Ectodermal cell (in vitro differentiated cells): ENCODE data around the gene FNDC3B.

Experiments
- H3K27ac ChIP-seq: 2 replicates; pipeline ENCODE4 v1.7.0; 2013; ENCODE audit warnings: mild to moderate bottlenecking, low read depth, low read length; ENCODE audit not compliant: insufficient read depth, poor library complexity, severe bottlenecking
- H3K27me3 ChIP-seq: 2 replicates; pipeline ENCODE4 v1.7.0; 2013; ENCODE audit warnings: mild to moderate bottlenecking, low read length; ENCODE audit not compliant: insufficient read depth, control insufficient read depth, poor library complexity, severe bottlenecking
- H3K36me3 ChIP-seq: one replicate; pipeline ENCODE4 v1.7.0; 2013; ENCODE audit warnings: low read length; ENCODE audit not compliant: control insufficient read depth, insufficient read depth
- H3K4me1 ChIP-seq: one replicate; pipeline ENCODE4 v1.7.0; 2013; ENCODE audit warnings: low read length; ENCODE audit not compliant: control insufficient read depth, insufficient read depth
- H3K4me3 ChIP-seq: 2 replicates; pipeline ENCODE4 v1.7.0; 2013; ENCODE audit warnings: low read depth, low read length, control low read depth; ENCODE audit not compliant: insufficient read depth
- H3K9me3 ChIP-seq: 2 replicates; pipeline ENCODE4 v1.7.0; 2013; ENCODE audit warnings: mild to moderate bottlenecking, low read length, moderate library complexity; ENCODE audit not compliant: control insufficient read depth
- WGBS, 2 experiments: methylation state at CpG; one replicate each; pipeline ENCODE4 v1.1.7; 2013; ENCODE audit warnings: missing lambda C conversion rate in 2 of 2; 5-methylcytosine and 5-hydroxymethylcytosine counted together

The FNDC3B gene

DNA sequence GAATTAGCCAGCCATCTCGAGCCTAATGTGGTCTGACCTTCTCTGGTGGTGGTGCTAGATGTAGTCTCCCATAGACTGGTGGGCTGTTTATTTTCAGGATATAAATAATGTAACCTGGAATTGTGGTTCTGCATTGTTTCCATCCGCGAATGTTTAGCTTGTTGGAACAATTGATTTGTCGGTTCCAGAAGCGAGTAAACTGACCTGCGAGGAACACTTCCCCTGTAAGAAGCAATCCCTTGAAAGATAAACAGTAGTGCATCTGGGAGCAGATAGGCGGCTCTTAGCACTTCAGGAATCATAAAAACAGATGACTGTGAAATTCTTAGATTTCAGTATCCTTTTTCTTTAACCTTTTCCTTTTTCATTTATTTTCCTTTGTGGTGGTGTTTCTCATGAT is 251.1 kb downstream of the FNDC3B start:
- Histone ChIP-seq H3K36me3 (peaks cover 8% of the 10 kb centered on the region), H3K4me1 (no peaks in the 10 kb centered on the region), H3K4me3 (no peak overlapping the region), H3K9me3 (no peaks in the 10 kb centered on the region), H3K27me3 (no peaks in the 10 kb centered on the region), H3K27ac (no peak overlapping the region)
- WGBS, 2 experiments = 92 to 95% methylated on average over 7 of the region's 7 CpGs

DNA sequence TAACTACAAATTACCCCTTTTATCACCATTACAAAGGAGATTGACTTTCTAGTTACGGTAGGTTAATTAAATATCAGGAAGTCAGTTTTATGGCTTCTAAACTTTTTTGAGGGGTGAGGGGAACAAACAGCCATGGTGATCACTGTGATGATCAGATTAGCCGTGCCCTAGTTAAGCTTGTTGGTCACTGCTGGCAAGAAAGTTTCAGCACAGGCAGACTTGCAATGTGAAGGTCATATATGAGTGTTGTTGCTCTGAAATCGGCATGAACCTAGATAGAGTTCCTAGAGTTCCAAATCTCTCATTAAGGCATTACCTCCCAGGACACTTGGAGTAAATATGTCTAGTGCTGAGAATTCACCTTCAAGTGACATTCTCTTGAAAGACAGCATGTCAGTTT is 252.3 kb downstream of the FNDC3B start:
- H3K36me3 ChIP-seq = peaks cover 9% of the 10 kb centered on the region
- no peaks in the 10 kb centered on the region for H3K27me3 ChIP-seq
- no peak overlapping the region for H3K4me3 ChIP-seq
- no peaks in the 10 kb centered on the region for H3K4me1 ChIP-seq
- no peaks in the 10 kb centered on the region for H3K9me3 ChIP-seq
- no peak overlapping the region for H3K27ac ChIP-seq
- WGBS, 2 experiments = 93 to 97% methylated on average over 3 of the region's 3 CpGs

DNA sequence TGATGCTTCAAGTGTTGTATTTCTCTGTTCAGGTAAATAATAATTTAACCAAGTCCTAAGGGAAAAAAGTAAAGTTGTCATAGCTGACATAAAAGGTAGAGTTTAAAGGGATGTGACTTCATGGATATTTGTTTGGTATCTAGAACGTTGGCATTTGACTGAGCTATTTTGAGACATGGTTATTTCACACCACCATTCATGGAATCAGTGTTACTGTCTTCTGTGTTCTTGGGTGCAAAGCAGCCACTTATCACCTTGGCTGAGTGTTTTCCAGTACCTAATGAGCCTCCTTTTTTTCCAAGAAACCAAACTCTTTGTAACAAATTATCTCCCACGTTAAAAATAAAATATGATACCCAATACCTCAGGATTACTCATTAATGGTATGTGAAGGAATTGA is 253.0 kb downstream of the FNDC3B start:
- WGBS, 2 experiments = 94 to 95% methylated on average over 1 of the region's 2 CpGs
- Histone ChIP-seq H3K27ac (no peak overlapping the region), H3K27me3 (no peaks in the 10 kb centered on the region), H3K36me3 (peaks cover 4% of the 10 kb centered on the region), H3K9me3 (no peaks in the 10 kb centered on the region), H3K4me1 (no peaks in the 10 kb centered on the region), H3K4me3 (no peak overlapping the region)

DNA sequence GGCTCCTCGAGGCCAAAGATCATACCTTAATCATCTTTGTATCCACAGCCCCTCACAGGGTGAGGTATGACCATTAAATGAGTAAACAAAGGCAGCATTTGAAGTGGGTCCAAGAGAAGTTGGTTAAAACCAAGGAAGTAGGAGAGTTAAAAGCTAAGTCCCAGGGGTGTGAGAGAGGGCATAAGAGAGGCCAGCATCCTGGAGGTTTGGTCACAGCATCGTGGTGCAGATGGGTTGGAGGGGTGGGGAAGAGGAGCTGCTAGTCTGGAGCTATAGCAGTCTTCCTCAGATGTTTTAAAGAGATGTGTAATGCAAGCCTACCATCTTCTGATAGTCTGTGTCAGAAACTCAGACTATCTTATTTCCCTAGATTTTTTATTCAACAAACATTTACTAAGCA is 253.7 kb downstream of the FNDC3B start:
- Histone ChIP-seq H3K9me3 (no peaks in the 10 kb centered on the region), H3K27me3 (no peaks in the 10 kb centered on the region), H3K4me3 (no peak overlapping the region), H3K4me1 (no peaks in the 10 kb centered on the region), H3K27ac (no peak overlapping the region), H3K36me3 (peaks cover 3% of the 10 kb centered on the region)
- 94 to 100% methylated on average over 2 of the region's 2 CpGs for WGBS, 2 experiments

DNA sequence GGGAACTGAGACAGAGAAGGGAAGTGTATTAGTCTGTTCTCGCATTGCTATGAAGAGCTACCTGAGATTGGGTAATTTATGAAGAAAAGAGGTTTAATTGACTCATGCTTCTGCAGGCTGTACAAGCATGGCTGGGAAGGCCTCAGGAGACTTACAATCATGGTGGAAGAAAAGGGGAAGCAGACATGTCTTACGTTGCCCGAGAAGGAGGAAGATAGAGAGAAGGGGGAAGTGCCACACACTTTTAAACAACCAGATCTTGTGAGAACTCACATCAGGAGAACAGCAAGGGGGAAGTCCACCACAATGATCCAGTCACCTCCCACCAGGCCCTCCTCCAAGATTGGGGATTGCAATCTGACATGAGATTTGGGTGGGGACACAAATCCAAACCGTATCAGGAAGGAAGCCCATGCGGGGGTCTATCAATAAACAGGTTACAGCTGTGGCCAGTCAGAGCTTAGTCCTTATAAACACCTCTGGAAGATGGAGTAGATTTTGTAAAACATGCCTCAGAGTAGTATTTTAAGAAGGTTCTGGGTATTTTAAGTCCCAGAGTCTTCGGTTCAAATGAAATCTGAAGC is 254.9 kb downstream of the FNDC3B start:
- Histone ChIP-seq H3K27ac (no peak overlapping the region), H3K36me3 (peaks cover 3% of the 10 kb centered on the region), H3K27me3 (no peaks in the 10 kb centered on the region), H3K9me3 (no peaks in the 10 kb centered on the region), H3K4me3 (no peak overlapping the region), H3K4me1 (no peaks in the 10 kb centered on the region)
- WGBS, 2 experiments = 95 to 96% methylated on average over 6 of the region's 6 CpGs

DNA sequence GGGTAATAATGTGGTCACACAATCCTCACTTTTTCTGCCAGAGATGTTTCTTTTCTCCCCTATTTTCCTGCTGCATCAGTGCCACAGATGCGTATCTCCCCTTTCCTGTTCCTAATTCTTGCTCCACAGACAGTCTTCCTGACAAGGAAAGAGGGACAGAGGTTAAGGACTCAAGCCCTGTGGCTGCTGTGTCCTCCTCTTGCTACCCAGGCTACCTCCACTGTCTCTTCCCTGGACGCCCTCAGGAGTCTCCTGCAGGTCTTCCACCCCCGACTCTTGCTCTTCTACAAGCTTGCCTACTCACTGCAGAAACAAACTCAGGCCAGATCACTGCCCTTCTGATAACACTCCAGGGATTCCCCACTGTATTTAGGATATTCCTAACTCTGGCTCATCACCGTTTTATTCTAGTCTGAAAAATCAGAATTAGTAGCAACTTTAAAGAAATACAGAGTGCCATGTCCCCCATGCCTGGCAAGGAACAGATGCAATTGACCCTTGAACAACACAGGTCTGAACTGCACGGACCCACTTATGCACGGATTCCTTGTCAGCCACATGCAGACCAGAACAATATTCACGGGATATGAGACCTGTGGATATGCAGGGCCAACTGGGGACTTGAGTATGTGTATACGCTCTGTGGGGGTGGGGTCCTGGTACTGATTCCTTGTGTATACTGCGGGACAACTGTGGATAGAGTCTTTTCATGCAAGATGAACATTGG is 257.0 kb downstream of the FNDC3B start:
- H3K27me3 ChIP-seq = no peaks in the 10 kb centered on the region
- peaks cover 3% of the 10 kb centered on the region for H3K36me3 ChIP-seq
- H3K4me1 ChIP-seq = no peaks in the 10 kb centered on the region
- no peak overlapping the region for H3K4me3 ChIP-seq
- no peak overlapping the region for H3K27ac ChIP-seq
- no peaks in the 10 kb centered on the region for H3K9me3 ChIP-seq
- WGBS, 2 experiments = 94% methylated on average over 9 of the region's 9 CpGs

DNA sequence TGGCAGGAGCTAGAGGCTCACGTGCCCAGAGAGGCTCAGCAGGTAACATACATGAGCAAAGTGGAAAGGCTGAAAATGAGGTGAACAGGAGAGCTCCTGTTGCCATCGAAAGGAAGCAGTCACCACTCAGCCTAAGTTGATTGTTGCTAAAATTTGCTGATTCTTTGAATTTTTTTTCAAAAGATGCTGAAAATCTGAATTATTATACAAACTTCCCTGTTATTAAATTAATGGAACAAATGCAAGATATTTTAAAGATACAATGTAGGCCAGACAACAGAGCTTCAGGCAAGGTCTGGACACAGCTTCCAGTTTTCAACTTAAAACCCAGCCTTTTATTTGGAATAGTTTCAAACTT is 257.6 kb downstream of the FNDC3B start:
- no peaks in the 10 kb centered on the region for H3K4me1 ChIP-seq
- peaks cover 3% of the 10 kb centered on the region for H3K36me3 ChIP-seq
- no peak overlapping the region for H3K4me3 ChIP-seq
- no peak overlapping the region for H3K27ac ChIP-seq
- no peaks in the 10 kb centered on the region for H3K27me3 ChIP-seq
- WGBS, 2 experiments = 93 to 96% methylated on average over 2 of the region's 2 CpGs
- H3K9me3 ChIP-seq = no peaks in the 10 kb centered on the region

DNA sequence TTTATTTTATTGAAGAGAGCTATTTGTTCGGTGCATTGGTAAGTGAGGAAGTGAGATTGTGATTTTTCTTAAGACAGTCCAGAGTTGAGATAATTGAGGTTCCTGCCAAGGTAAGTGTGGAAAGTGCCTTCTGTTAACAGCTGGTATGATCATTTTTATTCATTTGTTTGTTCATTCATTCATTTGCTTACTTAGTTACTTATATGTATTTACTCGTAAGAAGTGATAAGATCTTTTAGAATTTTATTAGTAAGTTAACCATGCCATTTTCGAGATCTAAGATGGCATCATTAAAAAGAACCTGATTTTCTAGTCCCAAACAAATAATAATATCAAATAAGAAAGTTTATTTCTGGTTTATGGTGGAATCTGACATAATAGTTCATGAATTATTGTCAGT is 258.9 kb downstream of the FNDC3B start:
- no peak overlapping the region for H3K27ac ChIP-seq
- no peak overlapping the region for H3K4me3 ChIP-seq
- H3K36me3 ChIP-seq = peaks cover 3% of the 10 kb centered on the region
- no peaks in the 10 kb centered on the region for H3K9me3 ChIP-seq
- H3K27me3 ChIP-seq = no peaks in the 10 kb centered on the region
- 95 to 100% methylated on average over 1 of the region's 3 CpGs for WGBS, 2 experiments
- H3K4me1 ChIP-seq = no peaks in the 10 kb centered on the region

DNA sequence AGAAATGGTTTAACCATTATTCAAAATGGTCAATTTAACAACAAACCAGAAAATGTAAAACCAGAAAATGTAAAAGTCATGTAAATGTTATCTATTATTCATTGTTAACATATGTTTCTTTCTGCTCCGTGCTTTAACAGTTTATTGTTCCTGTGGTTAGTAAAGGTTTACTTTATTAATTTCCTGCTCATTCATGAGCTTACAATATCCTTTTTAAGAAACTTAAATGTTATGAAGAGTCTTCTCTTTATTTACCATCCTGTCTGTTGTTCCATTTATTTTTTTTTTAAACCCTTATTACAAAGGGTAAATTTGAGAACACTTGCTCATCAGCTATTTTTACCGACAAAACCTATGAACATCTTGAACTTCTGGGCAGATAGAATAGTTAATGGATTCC is 260.8 kb downstream of the FNDC3B start:
- H3K27ac ChIP-seq = no peak overlapping the region
- no peaks in the 10 kb centered on the region for H3K4me1 ChIP-seq
- no peak overlapping the region for H3K4me3 ChIP-seq
- H3K27me3 ChIP-seq = no peaks in the 10 kb centered on the region
- peaks cover 3% of the 10 kb centered on the region for H3K36me3 ChIP-seq
- 100% methylated on average over 1 of the region's 2 CpGs for WGBS, 2 experiments
- H3K9me3 ChIP-seq = no peaks in the 10 kb centered on the region

DNA sequence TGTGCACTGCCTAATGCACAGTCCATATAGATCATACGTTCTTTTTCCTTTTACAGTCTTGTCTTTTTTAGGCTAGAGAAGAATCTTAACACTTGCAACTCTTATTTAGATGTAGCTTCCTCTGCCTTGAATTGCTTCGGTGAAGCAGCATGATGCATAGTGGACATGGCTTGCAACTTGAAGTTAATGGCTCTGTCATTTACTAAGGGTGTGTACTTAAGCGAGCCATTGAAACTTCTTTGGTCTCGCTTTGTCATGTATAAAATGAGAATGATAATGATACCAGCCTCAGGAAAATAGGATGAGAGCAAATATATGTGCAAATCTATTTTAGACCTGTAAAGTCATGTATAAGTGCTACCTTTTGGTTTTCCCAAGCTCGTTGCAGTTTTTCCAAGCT is 261.5 kb downstream of the FNDC3B start:
- Histone ChIP-seq H3K27ac (no peak overlapping the region), H3K4me3 (no peak overlapping the region), H3K9me3 (no peaks in the 10 kb centered on the region), H3K4me1 (no peaks in the 10 kb centered on the region), H3K36me3 (peaks cover 3% of the 10 kb centered on the region), H3K27me3 (no peaks in the 10 kb centered on the region)
- WGBS, 2 experiments = 80 to 84% methylated on average over 5 of the region's 5 CpGs
